T-cell (primary cell): ENCODE measurements around the gene BLTP3A. TPM values are rescaled to one million over a fixed set of nuclear protein-coding genes. Genes with fewer than 3 reads are reported as not detected.
"Not testable (repeated sequence)": the region's sequence is repeated elsewhere in the genome, so short reads cannot be mapped to it uniquely, and the experiment has no call there.

ENCODE experiments used
- ATAC-seq, 4 experiments: fragments of 200-7000 bp in 3 of 4; fragments of 150-1000 bp in 1 of 4; cut with Tn5 transposase; replicated peaks in 1 of 4; 1 replicate in 3 of 4; 2 replicates in 1 of 4; pipeline ENCODE4 v1.10.0; 2021; ENCODE audit warnings: moderate library complexity in 3 of 4, mild to moderate bottlenecking in 2 of 4, moderate number of reproducible peaks in 1 of 4
- CTCF ChIA-PET, 2 donors: fragments of 300-600 bp; sonication (Branson Sonifier 250); formaldehyde crosslinking; loops; one replicate each; lab custom pipeline; 2022; ENCODE audit warnings: antibody characterized with exemption in 2 of 2; lab: Charles Lee
- POLR2A ChIA-PET, 2 donors: fragments of 300-600 bp; sonication (Branson Sonifier 250); formaldehyde crosslinking; loops; one replicate each; lab custom pipeline; 2022; ENCODE audit warnings: antibody characterized with exemption in 2 of 2; lab: Charles Lee
- DNase-seq, 35 experiments: peaks; one replicate each; pipeline versions ENCODE4 v3.0.0 to v3.0.0-alpha.2; 2013 to 2023
- H3K27ac ChIP-seq: one replicate; pipeline ENCODE4 v1.5.1; 2013; ENCODE audit warnings: low read length
- H3K27me3 ChIP-seq, 2 experiments: replicated peaks in 1 of 2; 1 replicate in 1 of 2; 2 replicates in 1 of 2; pipeline versions ENCODE4 v1.6.1 to v1.7.0; 2013; ENCODE audit warnings: low read length in 1 of 2, mixed read lengths in 1 of 2; ENCODE audit not compliant: control insufficient read depth in 2 of 2, insufficient read depth in 2 of 2; ENCODE audit errors: extremely low read depth in 1 of 2
- H3K36me3 ChIP-seq, 2 donors: 1 replicate in 1 of 2; 2 replicates in 1 of 2; pipeline versions ENCODE4 v1.6.1 to v1.7.0; 2013; ENCODE audit warnings: low read length in 1 of 2; ENCODE audit not compliant: control insufficient read depth in 2 of 2, insufficient read depth in 1 of 2; ENCODE audit errors: extremely low read depth in 1 of 2
- H3K4me1 ChIP-seq, 2 experiments: 1 replicate in 1 of 2; 2 replicates in 1 of 2; pipeline versions ENCODE4 v1.6.1 to v1.7.0; 2013; ENCODE audit warnings: low read length in 2 of 2, mixed read lengths in 1 of 2; ENCODE audit not compliant: insufficient read depth in 2 of 2, control insufficient read depth in 1 of 2; ENCODE audit errors: extremely low read depth in 1 of 2
- H3K4me3 ChIP-seq, 2 donors: 1 replicate in 1 of 2; 2 replicates in 1 of 2; pipeline versions ENCODE4 v1.5.1 to v1.7.0; 2013; ENCODE audit warnings: mild to moderate bottlenecking in 2 of 2, low read length in 1 of 2, moderate library complexity in 1 of 2; ENCODE audit not compliant: control insufficient read depth in 1 of 2; ENCODE audit errors: extremely low read depth in 1 of 2
- H3K9me3 ChIP-seq: 2 replicates; pipeline ENCODE4 v1.7.0; 2013
- H3K27ac Mint-ChIP-seq, 2 donors: one replicate each; pipeline ENCODE4 v1.8.0; 2020 to 2021; ENCODE audit warnings: mild to moderate bottlenecking in 2 of 2, mixed read lengths in 2 of 2
- H3K27me3 Mint-ChIP-seq, 2 donors: one replicate each; pipeline ENCODE4 v1.8.0; 2021 to 2022; ENCODE audit warnings: mixed read lengths in 2 of 2
- H3K36me3 Mint-ChIP-seq: one replicate; pipeline ENCODE4 v1.8.0; 2021; ENCODE audit warnings: mixed read lengths
- H3K4me1 Mint-ChIP-seq, 3 donors: one replicate each; pipeline ENCODE4 v1.8.0; 2020 to 2022; ENCODE audit warnings: mixed read lengths in 3 of 3, mild to moderate bottlenecking in 1 of 3
- H3K4me3 Mint-ChIP-seq, 3 donors: one replicate each; pipeline ENCODE4 v1.8.0; 2020 to 2022; ENCODE audit warnings: mild to moderate bottlenecking in 3 of 3, mixed read lengths in 3 of 3, moderate library complexity in 3 of 3
- H3K9me3 Mint-ChIP-seq, 3 donors: one replicate each; pipeline ENCODE4 v1.8.0; 2020 to 2022; ENCODE audit warnings: mixed read lengths in 3 of 3
- WGBS: methylation state at CpG from one replicate; pipeline ENCODE4 v1.1.5; 2013; ENCODE audit warnings: missing lambda C conversion rate; ENCODE audit not compliant: insufficient coverage; 5-methylcytosine and 5-hydroxymethylcytosine counted together
- total RNA-seq, 35 experiments: library from RNA in 6 of 35; stranded (reverse) in 6 of 35; fragments of 120-200 nt in 1 of 35; gene quantifications; one replicate each; pipeline versions ENCODE4 v1.2.1 to v1.2.4 and lab custom pipeline; 2013 to 2026

BLTP3A gene
- total RNA-seq, 5 donors from 2014 or later (not counting 1 experiment from before 2014, with no cell fraction given): 7.5 to 10.6 (median 9.5) TPM

- Mint-ChIP-seq H3K27me3 (no peaks in the 10 kb centered on the region), H3K27ac (no peak overlapping the region), H3K4me3 (no peak overlapping the region), H3K36me3 (peaks cover 6% of the 10 kb centered on the region), H3K9me3 (no peaks in the 10 kb centered on the region), H3K4me1 (peaks cover 13 to 22% (median 18%) of the 10 kb centered on the region in 3 donors)
- CTCF ChIA-PET: interaction anchor here in 1 of 2 donors (0.7 kb wide), 1 partner anchor 59 kb away, joined by 5 read pairs; no protein-coding TSS in a partner anchor
- H3K27ac ChIP-seq: no peak overlapping the region
- no peaks in the 10 kb centered on the region for H3K27me3 ChIP-seq
- H3K36me3 ChIP-seq: peaks cover 0 to 4% of the 10 kb centered on the region in 2 donors
- POLR2A ChIA-PET: no interaction called here
- H3K4me1 ChIP-seq: peaks cover 0 to 4% of the 10 kb centered on the region in 2 experiments
- WGBS: no CpG with 5 or more reads among the region's 3 CpGs
- no peaks in the 10 kb centered on the region for H3K9me3 ChIP-seq
- DNase-seq: no peak
- no peak overlapping the region for H3K4me3 ChIP-seq
- ATAC-seq: no peak
These were observed 6.2 kb downstream of the BLTP3A start for GRCh38 chr6:34798057-34798456.

- DNase-seq (no peak), ATAC-seq (no peak)
- WGBS: 80% methylated on average over 1 of the region's 3 CpGs
- peaks cover 6% of the 10 kb centered on the region for H3K36me3 Mint-ChIP-seq
- peaks cover 0 to 4% of the 10 kb centered on the region in 2 donors for H3K36me3 ChIP-seq
- H3K4me3 ChIP-seq: no peak overlapping the region
- H3K27me3 Mint-ChIP-seq: no peaks in the 10 kb centered on the region
- no peak overlapping the region for H3K27ac Mint-ChIP-seq
- ChIA-PET POLR2A (interaction anchor here (0.5 to 0.7 kb wide), 3 partner anchors 9 to 1790 kb away, joined by 3 read pairs; no protein-coding TSS in a partner anchor), CTCF (interaction anchor here in 1 of 2 donors (0.6 kb wide), 1 partner anchor 638 kb away, joined by 4 read pairs; no protein-coding TSS in a partner anchor)
- no peaks in the 10 kb centered on the region for H3K9me3 Mint-ChIP-seq
- no peak overlapping the region for H3K4me3 Mint-ChIP-seq
- no peak overlapping the region for H3K27ac ChIP-seq
- peaks cover 10 to 13% (median 12%) of the 10 kb centered on the region in 3 donors for H3K4me1 Mint-ChIP-seq
- no peaks in the 10 kb centered on the region for H3K4me1 ChIP-seq
- no peaks in the 10 kb centered on the region for H3K27me3 ChIP-seq
- H3K9me3 ChIP-seq: no peaks in the 10 kb centered on the region
These were observed 7.7 kb downstream of the BLTP3A start for GRCh38 chr6:34799547-34799946.

- no peak overlapping the region for H3K27ac Mint-ChIP-seq
- CTCF ChIA-PET: interaction anchor here (0.6 to 1.0 kb wide), 4 partner anchors 11 to 115 kb away, joined by 3 to 4 read pairs (median 3); no protein-coding TSS in a partner anchor
These were observed 12.7 kb downstream of the BLTP3A start for GRCh38 chr6:34804543-34804942.

GRCh38 chr6:34805074-34805473 is 13.2 kb downstream of the BLTP3A start:
- H3K4me1 Mint-ChIP-seq: peaks cover 4 to 13% (median 7%) of the 10 kb centered on the region in 3 donors
- POLR2A ChIA-PET, H3K9me3 Mint-ChIP-seq, H3K36me3 Mint-ChIP-seq, H3K27ac Mint-ChIP-seq, H3K36me3 ChIP-seq, H3K27me3 Mint-ChIP-seq, H3K4me3 ChIP-seq, DNase-seq, H3K4me3 Mint-ChIP-seq, H3K27ac ChIP-seq, H3K9me3 ChIP-seq, ATAC-seq, H3K27me3 ChIP-seq, H3K4me1 ChIP-seq: not testable (repeated sequence)
- CTCF ChIA-PET: interaction anchor here in 1 of 2 donors (0.6 to 1.0 kb wide), 3 partner anchors 10 to 155 kb away, joined by 3 read pairs; no protein-coding TSS in a partner anchor
- 85% methylated on average over 2 of the region's 6 CpGs for WGBS

More at GRCh38 chr6:34804543-34804942, 12.7 kb downstream of the BLTP3A start:
- Histone ChIP-seq H3K4me1 (no peaks in the 10 kb centered on the region), H3K36me3 (peaks cover 0 to 4% of the 10 kb centered on the region in 2 donors), H3K27me3 (no peaks in the 10 kb centered on the region), H3K4me3 (no peak overlapping the region), H3K27ac (no peak overlapping the region), H3K9me3 (no peaks in the 10 kb centered on the region)
- Mint-ChIP-seq H3K4me3 (no peak overlapping the region), H3K9me3 (no peaks in the 10 kb centered on the region), H3K27me3 (no peaks in the 10 kb centered on the region), H3K4me1 (peaks cover 6 to 12% (median 6%) of the 10 kb centered on the region in 3 donors), H3K36me3 (no peaks in the 10 kb centered on the region)
- ATAC-seq (no peak), DNase-seq (no peak)
- POLR2A ChIA-PET: interaction anchor here in 1 of 2 donors (1.1 kb wide), 1 partner anchor 31 kb away, joined by 3 read pairs; no protein-coding TSS in a partner anchor

- Histone ChIP-seq H3K27ac (no peak overlapping the region), H3K4me1 (no peaks in the 10 kb centered on the region), H3K27me3 (no peaks in the 10 kb centered on the region), H3K36me3 (peaks cover 0 to 4% of the 10 kb centered on the region in 2 donors), H3K9me3 (no peaks in the 10 kb centered on the region), H3K4me3 (no peak overlapping the region)
- Mint-ChIP-seq H3K9me3 (no peaks in the 10 kb centered on the region), H3K36me3 (no peaks in the 10 kb centered on the region), H3K27ac (no peak overlapping the region), H3K4me3 (no peak overlapping the region), H3K27me3 (no peaks in the 10 kb centered on the region), H3K4me1 (peaks cover 0 to 21% (median 12%) of the 10 kb centered on the region in 3 donors)
- POLR2A ChIA-PET: no interaction called here
- ATAC-seq: no peak
- no peak for DNase-seq
- CTCF ChIA-PET: interaction anchor here in 1 of 2 donors (0.5 kb wide), 1 partner anchor 979 kb away, joined by 5 read pairs; no protein-coding TSS in a partner anchor
- WGBS: 100% methylated on average over 8 of the region's 9 CpGs
These were observed 15.0 kb downstream of the BLTP3A start for GRCh38 chr6:34806738-34807453.

GRCh38 chr6:34808473-34808872 is 16.6 kb downstream of the BLTP3A start:
- H3K36me3 ChIP-seq, H3K4me3 Mint-ChIP-seq, H3K27me3 ChIP-seq, ATAC-seq, H3K4me3 ChIP-seq, H3K27me3 Mint-ChIP-seq, H3K4me1 ChIP-seq, CTCF ChIA-PET, H3K27ac Mint-ChIP-seq, H3K9me3 ChIP-seq, DNase-seq, H3K27ac ChIP-seq, H3K36me3 Mint-ChIP-seq, H3K9me3 Mint-ChIP-seq: not testable (repeated sequence)
- POLR2A ChIA-PET: interaction anchor here in 1 of 2 donors (0.8 kb wide), 1 partner anchor 9 kb away, joined by 3 read pairs; no protein-coding TSS in a partner anchor
- WGBS: no CpG with 5 or more reads among the region's 3 CpGs
- peaks cover 0 to 22% (median 14%) of the 10 kb centered on the region in 3 donors for H3K4me1 Mint-ChIP-seq
